ENCODE data around the gene CALHM6. TPM values are rescaled to one million over a fixed set of nuclear protein-coding genes. Genes with fewer than 3 reads are reported as not detected.

Gene CALHM6
- total RNA-seq, 4 donors from 2014 or later, result 1.3 to 2.9 (median 2.3) TPM

GRCh38 chr6:116512734-116513133 is 51.6 kb downstream of the CALHM6 start:
- Histone ChIP-seq H3K4me3 (replicated peaks in 1 of 3) (peak overlapping the region in 1 of 3 donors; percentile 21), H3K36me3 (peaks cover 0 to 4% of the 10 kb centered on the region in 2 donors), H3K27me3 (no peaks in the 10 kb centered on the region), H3K27ac (peak overlapping the region in 2 of 3 donors; percentile 69 to 80), H3K4me1 (no peaks in the 10 kb centered on the region), H3K9me3 (no peaks in the 10 kb centered on the region)
- intact Hi-C loops (cut with DNase I), result no loop called here
- DNase-seq, result no peak
- no peak for TF ChIP-seq POLR2A (IDR thresholded peaks at IDR 0.05)
- no peak for TF ChIP-seq CTCF (IDR thresholded peaks at IDR 0.05)

Other genes starting within 250 kb of the CALHM6 start
- gene TSPYL4, start 207.3 kb upstream of the CALHM6 start, total RNA-seq, result 10 to 100 TPM; 21.4 to 26.7 (median 24.5) TPM
- gene TSPYL1, start 181.4 kb upstream of the CALHM6 start, total RNA-seq, result 100 to 1,000 TPM in 3 of 4 donors, 10 to 100 TPM in 1; 87.6 to 169 (median 123) TPM
- 10 to 100 TPM; 22.2 to 32.8 (median 30.5) TPM for gene DSE, start 90.4 kb upstream of the CALHM6 start, total RNA-seq
- gene CALHM5, start 50.3 kb downstream of the CALHM6 start, total RNA-seq, result 1 to 10 TPM in 1 of 4 donors, under 1 TPM in 3; 0.59 to 1.3 (median 0.69) TPM
- gene TRAPPC3L, start 84.3 kb downstream of the CALHM6 start, total RNA-seq, result under 1 TPM in 2 of 4 donors, not detected in 2; 0.13 to 0.42 TPM
- not detected for gene CALHM4, start 92.4 kb downstream of the CALHM6 start, total RNA-seq
- 10 to 100 TPM; 42.0 to 71.2 (median 48.5) TPM for gene RWDD1, start 110.1 kb downstream of the CALHM6 start, total RNA-seq
- 1 to 10 TPM; 1.2 to 1.6 (median 1.4) TPM for gene RSPH4A, start 155.1 kb downstream of the CALHM6 start, total RNA-seq
- 10 to 100 TPM; 11.4 to 17.3 (median 12.2) TPM for gene ZUP1, start 207.4 kb downstream of the CALHM6 start, total RNA-seq
- 10 to 100 TPM; 17.7 to 26.1 (median 22.4) TPM for gene KPNA5, start 219.8 kb downstream of the CALHM6 start, total RNA-seq

Data from thyroid gland (tissue), 4 donors.